T-helper 2 cell (primary cell): Measurements from ENCODE around the gene CST1.

Experiments used
- DNase-seq, 5 experiments: peaks; one replicate each; pipeline versions ENCODE4 v3.0.0 to v3.0.0-alpha.2; 2012 to 2022

The CST1 gene

GRCh38 chr20:23700931-23701330 is 49.8 kb downstream of the CST1 start:
- DNase-seq, result no peak

DNA sequence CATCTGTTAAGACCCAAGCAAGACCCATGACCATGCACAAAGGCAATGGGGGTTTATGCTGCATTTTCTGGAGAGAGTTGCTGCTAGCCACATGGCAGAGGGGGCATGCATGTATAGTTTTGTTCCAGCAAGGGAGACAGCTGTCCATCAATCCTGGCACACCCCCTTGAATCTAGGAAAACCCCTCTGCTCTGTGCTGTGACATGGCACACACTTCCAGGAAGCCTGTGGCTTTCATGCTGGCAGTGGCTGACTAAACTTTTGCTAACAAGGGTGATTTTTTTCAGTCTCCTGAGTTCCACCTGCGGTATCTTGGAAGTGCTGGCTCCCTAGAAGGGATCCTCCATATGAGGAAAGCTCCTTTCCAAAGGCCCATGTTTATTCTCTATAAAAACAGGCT is 52.8 kb downstream of the CST1 start:
- no peak for DNase-seq
